NCI-H1694 (cell line): ENCODE data around the gene KCNK10.
"Not testable (repeated sequence)": the region's sequence is repeated elsewhere in the genome, so short reads cannot be mapped to it uniquely, and the experiment has no call there.

Experiments
- DNase-seq: peaks from one replicate; lab custom pipeline; 2025; lab: John Stamatoyannopoulos, UW

KCNK10 gene

DNA sequence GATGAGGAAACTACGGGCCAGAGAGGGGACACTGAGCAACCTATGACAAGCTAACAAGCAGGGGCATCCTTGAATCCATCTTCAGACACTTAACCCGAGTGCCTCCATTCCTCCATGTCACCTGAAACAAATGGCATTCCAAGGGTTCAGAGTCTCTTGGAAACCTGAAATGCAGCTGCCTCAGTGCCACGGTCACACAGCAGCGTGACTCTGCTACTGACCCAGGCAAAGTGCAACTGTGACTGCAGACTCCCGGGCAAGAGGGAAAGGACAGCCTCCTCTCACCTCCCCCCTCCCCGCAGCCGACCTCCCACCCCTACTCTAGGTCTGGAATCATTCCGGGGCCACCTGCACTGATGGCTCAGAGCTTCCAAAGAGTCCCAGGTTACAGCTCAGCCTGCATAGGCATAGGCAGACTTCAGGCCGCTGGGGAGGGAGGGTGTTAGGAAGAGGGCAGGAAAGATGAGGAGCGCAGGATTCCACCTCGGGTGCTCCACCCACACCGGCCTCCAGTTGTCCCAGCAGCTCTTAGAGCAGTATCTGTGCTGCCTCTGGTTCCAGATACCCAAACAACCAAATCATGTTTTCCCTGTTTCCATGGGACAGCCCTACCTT lies 53.2 kb downstream of the KCNK10 start:
- DNase-seq = no peak

GRCh38 chr14:88266474-88266873 lies 56.6 kb downstream of the KCNK10 start:
- DNase-seq = no peak

GRCh38 chr14:88264116-88264515 lies 59.0 kb downstream of the KCNK10 start:
- DNase-seq = no peak

DNA sequence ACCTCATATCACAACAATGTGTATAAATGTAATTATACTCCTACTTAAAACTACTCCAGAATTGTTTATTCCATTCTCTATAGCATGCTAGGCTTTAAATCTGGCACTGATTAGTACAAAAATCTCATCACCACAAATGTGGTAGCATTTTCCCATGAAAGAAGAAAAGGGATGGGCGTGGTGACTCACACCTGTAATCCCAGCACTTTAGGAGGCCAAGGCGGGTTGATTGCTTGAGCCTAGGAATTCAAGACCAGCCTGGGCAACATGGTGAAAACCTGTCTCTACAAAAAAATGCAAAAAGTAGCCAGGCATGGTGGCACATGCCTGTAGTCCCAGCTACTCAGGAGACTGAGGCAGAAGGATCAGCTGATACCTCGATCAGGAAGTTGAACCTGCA lies 61.8 kb downstream of the KCNK10 start:
- DNase-seq = not testable (repeated sequence)

DNA sequence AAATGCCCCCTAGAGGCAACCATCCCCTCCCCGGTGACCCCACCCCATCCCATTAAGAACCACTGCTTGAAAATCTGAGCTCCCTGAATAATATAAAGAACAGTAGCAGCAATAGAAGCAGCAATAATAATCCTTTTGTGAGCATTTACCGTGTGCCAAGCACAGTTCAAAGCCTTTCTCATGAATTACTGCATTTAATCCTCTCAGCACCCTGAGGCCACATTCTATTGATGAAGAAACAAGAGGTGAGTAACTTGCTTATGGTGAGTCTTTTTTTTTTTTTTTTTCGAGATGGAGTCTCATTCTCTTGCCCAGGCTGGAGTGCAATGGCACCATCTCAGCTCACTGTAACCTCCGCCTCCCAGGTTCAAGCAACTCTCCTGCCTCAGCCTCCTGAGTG lies 65.0 kb downstream of the KCNK10 start:
- DNase-seq = no peak

DNA sequence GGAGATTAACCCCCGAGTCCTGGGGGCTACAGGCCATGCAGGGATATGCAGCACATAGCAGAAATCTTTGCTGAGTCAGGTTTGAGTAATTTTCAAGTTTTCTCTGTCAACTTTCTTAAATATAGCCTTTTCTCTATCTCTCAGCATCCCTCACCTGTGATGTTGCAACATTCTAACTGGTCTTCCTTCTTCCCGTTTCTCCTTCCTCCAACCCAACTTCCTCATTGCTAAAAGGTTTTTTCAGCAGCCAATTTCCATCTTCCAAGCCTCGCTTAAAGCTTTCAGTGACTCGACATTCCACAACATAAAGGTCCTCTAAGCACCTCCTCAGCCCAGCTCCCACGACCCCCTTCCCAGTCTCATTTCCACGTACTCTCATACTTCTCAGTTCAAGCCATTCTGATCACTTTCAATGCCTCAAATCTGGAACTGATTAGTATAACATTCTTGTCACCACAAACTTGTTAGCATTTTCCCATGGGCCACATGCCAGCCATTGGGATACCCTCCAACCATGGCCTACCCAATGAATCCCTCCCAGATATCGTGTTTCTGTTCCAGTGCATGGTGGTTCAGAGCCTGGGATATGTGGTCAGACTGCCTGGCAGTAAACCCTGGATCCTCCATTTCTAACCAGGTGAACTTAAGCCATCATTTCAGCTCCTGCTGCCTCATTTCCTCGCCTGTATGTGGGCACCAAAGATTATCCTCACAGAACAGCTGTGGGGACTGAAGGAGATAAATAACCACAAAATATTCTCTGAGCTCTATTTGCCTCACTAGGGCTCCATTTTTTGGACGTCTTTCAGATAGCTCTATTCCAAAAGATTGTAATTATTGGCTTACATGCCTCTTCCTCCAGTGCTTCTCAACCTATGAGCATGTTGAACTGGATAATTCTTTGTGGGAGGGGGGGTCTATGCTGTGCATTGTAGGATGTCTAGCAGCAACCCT lies 65.8 kb downstream of the KCNK10 start:
- DNase-seq = no peak

DNA sequence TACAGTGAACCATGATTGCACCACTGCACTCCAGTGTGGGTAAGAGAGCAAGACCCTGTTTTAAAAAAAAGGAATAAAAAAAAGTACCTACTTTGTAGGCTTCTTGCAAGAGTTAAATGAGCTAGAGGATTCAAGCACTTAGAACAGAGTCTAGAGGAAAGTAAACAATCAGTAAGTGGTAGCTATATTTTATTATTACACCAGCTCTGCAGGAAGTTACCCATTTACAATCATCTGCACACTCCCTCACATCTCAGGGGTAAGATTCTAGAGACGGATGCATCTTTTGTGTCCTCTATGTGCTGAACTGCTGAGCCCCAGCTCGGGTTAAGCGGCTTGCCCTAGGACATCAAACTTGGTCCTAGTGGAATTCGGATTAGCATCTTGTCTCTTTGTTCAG lies 67.3 kb downstream of the KCNK10 start:
- no peak for DNase-seq

GRCh38 chr14:88255196-88255595 lies 67.9 kb downstream of the KCNK10 start:
- no peak for DNase-seq

DNA sequence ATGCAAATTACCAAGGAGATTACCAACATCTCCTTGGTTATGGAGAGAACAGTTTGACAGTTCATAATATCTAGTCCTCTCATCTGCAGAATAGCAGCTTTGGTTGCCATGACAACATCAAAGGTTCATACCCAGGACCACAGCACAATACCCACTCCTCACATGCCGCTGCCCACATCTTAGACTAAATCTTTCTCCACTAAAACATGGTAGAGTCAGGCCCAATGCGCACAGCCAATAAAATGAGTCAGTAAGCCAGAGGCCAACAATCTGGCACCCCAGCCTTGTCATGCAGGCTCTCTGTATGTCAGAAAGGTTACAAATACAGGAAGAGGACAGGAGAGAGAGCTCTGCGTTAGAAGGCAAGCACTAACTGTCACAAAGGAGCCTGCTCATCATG lies 70.6 kb downstream of the KCNK10 start:
- no peak for DNase-seq

- DNase-seq = no peak
Measured at GRCh38 chr14:88251650-88252049, 71.4 kb downstream of the KCNK10 start.

DNA sequence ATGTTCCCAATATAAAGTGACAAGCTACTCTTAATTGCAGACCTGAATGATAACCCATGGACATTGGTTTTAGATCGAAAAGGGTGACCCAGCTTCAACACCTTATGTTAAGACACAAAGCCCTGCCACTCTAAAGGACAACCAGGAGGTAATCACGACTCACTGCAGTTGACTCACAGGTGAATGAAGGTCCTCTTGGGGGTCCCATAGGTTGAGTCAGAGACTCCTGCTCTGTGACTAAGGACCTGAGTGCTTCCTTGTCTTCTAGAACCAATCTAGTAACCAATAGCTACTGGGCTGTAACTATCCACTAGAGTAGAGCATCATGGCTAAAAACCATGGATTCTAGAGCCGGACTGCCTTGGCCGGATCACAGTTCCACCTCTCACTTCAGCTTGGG lies 73.8 kb downstream of the KCNK10 start:
- no peak for DNase-seq

DNA sequence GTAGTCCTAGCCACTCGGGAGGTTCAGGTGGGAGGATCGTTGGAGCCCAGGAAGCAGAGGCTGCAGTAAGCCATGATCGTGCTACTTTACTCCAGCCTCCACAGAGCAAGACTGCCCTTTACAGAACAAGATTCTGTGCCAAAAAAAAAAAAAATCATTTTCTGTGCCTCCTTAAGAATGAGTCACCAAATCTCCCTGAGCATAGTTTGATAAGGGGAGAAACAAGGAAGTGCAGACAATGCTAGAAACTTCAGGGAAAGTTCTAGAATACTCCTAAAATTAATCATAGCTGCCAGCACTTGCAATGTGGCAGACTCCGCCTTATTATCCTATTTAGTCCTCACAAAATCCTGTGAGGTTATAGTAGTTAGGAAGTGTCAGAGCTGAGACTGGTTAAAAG lies 74.5 kb downstream of the KCNK10 start:
- DNase-seq = no peak

DNA sequence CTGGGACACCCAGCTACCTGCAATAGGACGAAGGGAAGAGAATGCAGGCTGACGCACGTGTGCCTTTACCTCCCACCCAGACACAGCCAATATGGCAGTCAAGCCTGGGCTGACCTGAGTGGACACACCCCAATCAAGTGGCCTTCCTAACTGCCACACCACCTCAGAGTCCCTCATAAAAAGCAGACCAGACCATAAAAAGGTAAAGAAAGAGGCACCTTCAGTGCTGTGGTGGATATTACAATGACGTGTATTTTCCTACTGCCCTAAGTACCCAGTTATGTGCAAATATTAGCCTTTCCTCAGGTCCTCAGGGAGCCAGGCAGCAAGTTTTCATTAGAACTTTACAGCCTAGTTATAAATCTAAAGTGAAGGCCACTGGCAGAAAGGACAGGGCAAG lies 75.8 kb downstream of the KCNK10 start:
- no peak for DNase-seq

DNA sequence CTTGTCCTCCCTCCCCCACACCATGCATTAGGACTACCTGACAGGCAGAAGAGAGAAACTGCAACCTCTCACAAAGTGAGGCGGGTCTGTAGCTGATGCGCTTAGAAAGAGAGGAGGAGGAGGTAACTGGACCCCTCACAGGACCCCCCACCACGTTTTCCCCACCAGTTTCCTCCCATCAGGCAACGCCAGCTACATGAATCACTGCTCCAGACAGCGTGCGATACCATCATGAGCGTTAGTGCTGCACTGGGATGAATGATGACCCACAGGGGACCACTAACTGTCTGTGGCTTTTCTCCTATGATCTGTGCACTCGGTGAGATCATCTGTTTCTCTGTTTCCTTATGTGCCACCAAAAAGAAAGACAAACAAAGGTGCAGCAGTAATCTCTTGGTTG lies 77.7 kb downstream of the KCNK10 start:
- DNase-seq = peak; percentile 9

- no peak for DNase-seq
Measured at GRCh38 chr14:88243946-88244345, 79.1 kb downstream of the KCNK10 start.

DNA sequence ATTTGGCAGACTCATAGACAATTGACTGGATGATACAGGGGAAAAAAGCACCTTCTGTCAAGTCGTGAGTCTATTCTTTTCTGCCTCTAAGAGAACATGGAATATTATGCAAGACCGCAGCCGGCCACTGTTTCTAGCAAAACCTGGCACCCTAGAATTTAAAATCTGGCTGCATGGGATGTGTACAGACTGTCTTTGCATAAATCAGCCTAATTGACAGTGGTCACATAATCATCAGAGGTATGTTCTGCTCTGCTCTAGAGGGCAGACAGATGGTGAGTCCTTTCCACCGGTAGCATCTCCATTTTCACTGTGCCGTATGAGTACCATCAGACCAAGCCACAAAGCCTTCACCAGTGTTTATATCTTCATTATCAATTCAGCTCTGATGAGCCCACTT lies 80.6 kb downstream of the KCNK10 start:
- DNase-seq = peak; percentile 5

GRCh38 chr14:88241810-88242209 lies 81.3 kb downstream of the KCNK10 start:
- no peak for DNase-seq

DNA sequence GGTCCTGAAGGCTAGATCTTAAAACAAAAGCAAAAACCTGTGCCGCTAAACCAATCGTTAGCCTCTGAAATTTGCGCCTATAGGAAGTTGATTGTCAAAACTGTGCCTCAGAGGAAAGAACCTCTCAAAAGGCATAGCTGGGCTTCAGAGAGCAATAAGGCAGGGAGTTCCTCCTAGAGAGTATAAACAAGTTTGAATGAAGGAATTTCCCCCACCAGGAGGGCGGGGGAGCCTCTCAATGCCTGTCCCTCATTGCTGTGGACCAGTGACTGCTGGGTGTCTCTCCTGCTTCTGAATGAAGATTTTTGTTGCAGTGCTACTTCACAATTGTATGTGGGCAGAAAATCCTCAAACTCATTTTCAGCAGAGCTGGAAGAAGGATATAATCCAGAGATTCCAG lies 88.6 kb downstream of the KCNK10 start:
- no peak for DNase-seq

DNA sequence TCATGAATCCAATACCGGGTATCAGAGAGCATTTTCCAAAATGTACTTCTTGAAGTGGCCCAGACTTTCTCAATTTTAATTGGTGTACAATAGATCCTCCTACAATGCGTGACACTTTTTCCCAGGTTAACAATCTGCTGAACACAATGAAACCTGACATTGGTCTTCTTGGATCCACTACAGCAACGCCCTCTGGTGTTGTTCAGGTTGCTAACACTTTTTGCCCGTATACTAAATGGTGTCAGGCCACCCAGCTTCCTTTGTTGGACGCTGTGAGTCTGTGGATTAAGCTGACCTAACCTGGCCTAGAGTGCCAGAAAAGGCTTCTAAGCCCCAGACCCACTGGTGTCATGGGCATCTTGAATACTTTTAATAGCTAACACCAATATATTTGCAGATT lies 89.2 kb downstream of the KCNK10 start:
- DNase-seq = peak; percentile 17

- peak; percentile 4 for DNase-seq
Measured at GRCh38 chr14:88232771-88233170, 90.3 kb downstream of the KCNK10 start.

- no peak for DNase-seq
Measured at GRCh38 chr14:88231603-88232002, 91.5 kb downstream of the KCNK10 start.

GRCh38 chr14:88229428-88229827 lies 93.6 kb downstream of the KCNK10 start:
- DNase-seq = no peak

- DNase-seq = no peak
Measured at GRCh38 chr14:88228522-88229236, 94.4 kb downstream of the KCNK10 start.
